Neural cell (in vitro differentiated cells): ENCODE data around the gene SCGB1C1. TPM values are rescaled to one million over a fixed set of nuclear protein-coding genes. Genes with fewer than 3 reads are reported as not detected.

ENCODE experiments used
- H2AFZ ChIP-seq: fragments of 200-600, 300-800 bp; sonication (generic), shearing (Covaris generic); 2 replicates; pipeline ENCODE4 v1.6.0; 2014; ENCODE audit warnings: low read depth, mild to moderate bottlenecking, antibody characterized with exemption, low read length, moderate library complexity
- H3F3A ChIP-seq: fragments of 200-600 bp; shearing (Covaris generic); 2 replicates; pipeline ENCODE4 v1.6.1; 2016; ENCODE audit warnings: mild to moderate bottlenecking, moderate library complexity, mixed read lengths, antibody characterized with exemption, low read length; ENCODE audit not compliant: insufficient read depth, poor library complexity, severe bottlenecking
- H3K27ac ChIP-seq: fragments of 200-600, 300-800 bp; sonication (generic), shearing (Covaris generic); 2 replicates; pipeline ENCODE4 v1.5.1; 2014; ENCODE audit warnings: mild to moderate bottlenecking, low read length, moderate library complexity
- H3K27me3 ChIP-seq: fragments of 300-800, 200-600 bp; sonication (generic), shearing (Covaris generic); 2 replicates; pipeline ENCODE4 v1.6.0; 2014; ENCODE audit warnings: mild to moderate bottlenecking, low read depth, low read length, moderate library complexity; ENCODE audit not compliant: insufficient read depth
- H3K36me3 ChIP-seq: fragments of 300-800, 200-600 bp; sonication (generic), shearing (Covaris generic); 2 replicates; pipeline ENCODE4 v1.5.1; 2014; ENCODE audit warnings: mild to moderate bottlenecking, antibody characterized with exemption, low read length, moderate library complexity; ENCODE audit not compliant: insufficient read depth
- H3K4me2 ChIP-seq: fragments of 300-800, 200-600 bp; sonication (generic), shearing (Covaris generic); 2 replicates; pipeline ENCODE4 v1.6.0; 2014; ENCODE audit warnings: mild to moderate bottlenecking, low read length
- H3K4me3 ChIP-seq: fragments of 300-800, 200-600 bp; sonication (generic), shearing (Covaris generic); 2 replicates; pipeline ENCODE4 v1.5.1; 2014; ENCODE audit warnings: mild to moderate bottlenecking, low read length, moderate library complexity
- H3K79me2 ChIP-seq: fragments of 200-600 bp; shearing (Covaris generic); replicated peaks from 2 replicates; pipeline ENCODE4 v1.6.0; 2014; ENCODE audit warnings: mild to moderate bottlenecking, low read length, moderate library complexity; ENCODE audit not compliant: insufficient read depth
- H3K9ac ChIP-seq: fragments of 300-800, 200-600 bp; sonication (generic), shearing (Covaris generic); 2 replicates; pipeline ENCODE4 v1.6.1; 2016; ENCODE audit warnings: mild to moderate bottlenecking, low read length, mixed read lengths
- H3K9me2 ChIP-seq: fragments of 200-600 bp; shearing (Covaris generic); 2 replicates; pipeline ENCODE4 v1.6.1; 2016; ENCODE audit warnings: mild to moderate bottlenecking, low read length, mixed read lengths; ENCODE audit not compliant: insufficient read depth
- H3K9me3 ChIP-seq: fragments of 200-600, 300-800 bp; sonication (generic), shearing (Covaris generic); 2 replicates; pipeline ENCODE4 v1.6.1; 2016; ENCODE audit warnings: mild to moderate bottlenecking, mixed run types, low read length, moderate library complexity, mixed read lengths
- H4K20me1 ChIP-seq: fragments of 200-600 bp; shearing (Covaris generic); 2 replicates; pipeline ENCODE4 v1.6.1; 2016; ENCODE audit warnings: mild to moderate bottlenecking, mixed run types; ENCODE audit not compliant: insufficient read depth
- EP300 ChIP-seq: fragments of 450-650 bp; conservative IDR thresholded peaks from 2 replicates; pipeline ENCODE4 v1.6.1; 2014; ENCODE audit warnings: antibody characterized with exemption, mild to moderate bottlenecking, moderate library complexity; ENCODE audit not compliant: poor library complexity, severe bottlenecking
- MXI1 ChIP-seq: fragments of 450-650 bp; conservative IDR thresholded peaks from 2 replicates; pipeline ENCODE4 v1.6.1; 2014; ENCODE audit warnings: antibody characterized with exemption, mild to moderate bottlenecking; ENCODE audit not compliant: poor library complexity, severe bottlenecking
- POLR2AphosphoS5 ChIP-seq: IDR thresholded peaks from 2 replicates; pipeline ENCODE4 v1.6.1; 2012
- RAD21 ChIP-seq: fragments of 450-650 bp; conservative IDR thresholded peaks from 2 replicates; pipeline ENCODE4 v1.6.1; 2014; ENCODE audit warnings: antibody characterized with exemption, mild to moderate bottlenecking, moderate library complexity
- SMC3 ChIP-seq: fragments of 450-650 bp; conservative IDR thresholded peaks from 2 replicates; pipeline ENCODE4 v1.6.1; 2014; ENCODE audit warnings: antibody characterized with exemption, mild to moderate bottlenecking, moderate library complexity; ENCODE audit not compliant: poor library complexity
- TAF1 ChIP-seq: IDR thresholded peaks from 2 replicates; pipeline ENCODE4 v1.6.1; 2012; ENCODE audit warnings: low read depth
- polyA plus RNA-seq: library from polyadenylated mRNA; depleted of rRNA; stranded (reverse); fragments of >200 nt; gene quantifications from 2 replicates; pipeline ENCODE4 v1.2.3, GENCODE V29; 2014
- small RNA-seq, 3 experiments: library from RNA; depleted of rRNA; stranded (forward); fragments of <200 nt; gene quantifications; one replicate each; pipeline ENCODE3, GENCODE V24; 2012

Gene SCGB1C1
- polyA plus RNA-seq, 1 donor from 2014 or later: not detected

GRCh38 chr11:241634-242033 is 48.8 kb downstream of the SCGB1C1 start:
- no peak overlapping the region for H3K4me2 ChIP-seq
- H2AFZ ChIP-seq: no peak overlapping the region
- H3K9me2 ChIP-seq: no peaks in the 10 kb centered on the region
- peaks cover 30% of the 10 kb centered on the region for H3K79me2 ChIP-seq
- H3K9ac ChIP-seq: no peak overlapping the region
- TF ChIP-seq POLR2AphosphoS5: no peak
- no peak for TF ChIP-seq EP300
- TF ChIP-seq MXI1: no peak
- TF ChIP-seq RAD21: no peak
- TF ChIP-seq TAF1: no peak
- no peak for TF ChIP-seq SMC3
- no peak overlapping the region for H3K27ac ChIP-seq
- no peaks in the 10 kb centered on the region for H3K27me3 ChIP-seq
- no peaks in the 10 kb centered on the region for H3F3A ChIP-seq
- H3K9me3 ChIP-seq: no peaks in the 10 kb centered on the region
- H3K36me3 ChIP-seq: peaks cover 5% of the 10 kb centered on the region
- H3K4me3 ChIP-seq: no peak overlapping the region
- H4K20me1 ChIP-seq: no peaks in the 10 kb centered on the region

Small RNA genes lying within 50 kb of the gene (small RNA-seq; reads per million reads assigned to genes)
- 0 reads per million in 3 experiments for gene RNU6-447P

Other genes with a start within 250 kb of the SCGB1C1 start
- gene BET1L, start 14.3 kb downstream of the SCGB1C1 start, polyA plus RNA-seq: 6.7 and 7.6 TPM in 2 replicates
- 128 and 152 TPM in 2 replicates for gene RIC8A, start 14.6 kb downstream of the SCGB1C1 start, polyA plus RNA-seq
- gene SIRT3, start 43.3 kb downstream of the SCGB1C1 start, polyA plus RNA-seq: 32.9 and 38.8 TPM in 2 replicates
- gene PSMD13, start 43.9 kb downstream of the SCGB1C1 start, polyA plus RNA-seq: 174 and 183 TPM in 2 replicates
- not detected in 2 replicates for gene NLRP6, start 85.3 kb downstream of the SCGB1C1 start, polyA plus RNA-seq
- 2.1 and 6.0 TPM in 2 replicates for gene PGGHG, start 96.0 kb downstream of the SCGB1C1 start, polyA plus RNA-seq
- gene IFITM5, start 106.4 kb downstream of the SCGB1C1 start, polyA plus RNA-seq: not detected in 2 replicates
- gene IFITM2, start 114.7 kb downstream of the SCGB1C1 start, polyA plus RNA-seq: 2.3 TPM in 1 of 2 replicates, not detected in the other
- gene IFITM1, start 121.0 kb downstream of the SCGB1C1 start, polyA plus RNA-seq: 0.35 TPM in 1 of 2 replicates, not detected in the other
- gene IFITM3, start 127.8 kb downstream of the SCGB1C1 start, polyA plus RNA-seq: not detected in 2 replicates
- gene B4GALNT4, start 176.4 kb downstream of the SCGB1C1 start, polyA plus RNA-seq: 440 and 478 TPM in 2 replicates
- not detected in 2 replicates for gene PKP3, start 201.1 kb downstream of the SCGB1C1 start, polyA plus RNA-seq
- 1.6 and 5.6 TPM in 2 replicates for gene SIGIRR, start 221.9 kb downstream of the SCGB1C1 start, polyA plus RNA-seq
- not detected in 2 replicates for gene ANO9, start 248.9 kb downstream of the SCGB1C1 start, polyA plus RNA-seq